Measurements from ENCODE around the gene PKD2L2.

DNA sequence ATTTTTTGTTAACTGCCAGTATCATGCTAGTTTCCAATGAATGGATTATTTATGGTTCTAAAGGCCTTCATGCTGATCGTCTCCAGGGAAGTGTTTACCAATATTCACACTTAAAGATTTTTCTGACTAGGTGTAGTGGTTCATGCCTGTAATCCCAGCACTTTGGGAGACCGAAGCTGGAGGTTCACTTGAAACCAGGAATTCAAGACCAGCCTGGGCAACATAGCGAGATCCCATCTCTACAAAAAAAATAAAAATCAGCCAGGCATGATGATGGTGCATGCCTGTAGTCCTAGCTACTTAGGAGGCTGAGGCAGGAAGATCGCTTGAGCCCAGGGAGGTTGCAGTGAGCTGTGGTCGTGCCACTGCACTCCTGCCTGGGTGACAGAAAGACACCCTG lies 100.2 kb downstream of the PKD2L2 start:
- TF ChIP-seq EP300 (IDR thresholded peaks at IDR 0.05) (no peak), POLR2A (IDR thresholded peaks at IDR 0.05) (no peak)
- TF ChIP-seq, protein P1, sequence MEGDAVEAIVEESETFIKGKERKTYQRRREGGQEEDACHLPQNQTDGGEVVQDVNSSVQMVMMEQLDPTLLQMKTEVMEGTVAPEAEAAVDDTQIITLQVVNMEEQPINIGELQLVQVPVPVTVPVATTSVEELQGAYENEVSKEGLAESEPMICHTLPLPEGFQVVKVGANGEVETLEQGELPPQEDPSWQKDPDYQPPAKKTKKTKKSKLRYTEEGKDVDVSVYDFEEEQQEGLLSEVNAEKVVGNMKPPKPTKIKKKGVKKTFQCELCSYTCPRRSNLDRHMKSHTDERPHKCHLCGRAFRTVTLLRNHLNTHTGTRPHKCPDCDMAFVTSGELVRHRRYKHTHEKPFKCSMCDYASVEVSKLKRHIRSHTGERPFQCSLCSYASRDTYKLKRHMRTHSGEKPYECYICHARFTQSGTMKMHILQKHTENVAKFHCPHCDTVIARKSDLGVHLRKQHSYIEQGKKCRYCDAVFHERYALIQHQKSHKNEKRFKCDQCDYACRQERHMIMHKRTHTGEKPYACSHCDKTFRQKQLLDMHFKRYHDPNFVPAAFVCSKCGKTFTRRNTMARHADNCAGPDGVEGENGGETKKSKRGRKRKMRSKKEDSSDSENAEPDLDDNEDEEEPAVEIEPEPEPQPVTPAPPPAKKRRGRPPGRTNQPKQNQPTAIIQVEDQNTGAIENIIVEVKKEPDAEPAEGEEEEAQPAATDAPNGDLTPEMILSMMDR (IDR thresholded peaks at IDR 0.05): no peak

All from sigmoid colon (tissue), 4 donors.